HepG2 (cell line): ENCODE results near the gene VPS50. TPM values are rescaled to one million over a fixed set of nuclear protein-coding genes. Genes with fewer than 3 reads are reported as not detected.

Experiments used
- ATAC-seq: fragments of 200-7000 bp; cut with Tn5 transposase; 3 replicates; pipeline ENCODE4 v1.9.1; 2020; ENCODE audit warnings: mild to moderate bottlenecking, moderate library complexity
- Bru-seq: library from RNA; stranded (reverse); fragments of 400-500 nt; gene quantifications from one replicate; lab custom pipeline; 2021; lab: Mats Ljungman, UMichigan
- BruChase-seq, 2 experiments: library from RNA; stranded (reverse); fragments of 400-500 nt; gene quantifications; one replicate each; lab custom pipeline; 2021; lab: Mats Ljungman, UMichigan
- BruUV-seq: library from RNA; stranded (reverse); fragments of 400-500 nt; replicated peaks from 2 replicates; lab custom pipeline; 2021; lab: Mats Ljungman, UMichigan
- CTCF ChIA-PET: fragments of 300-600 bp; formaldehyde crosslinking; extraction: SDS; loops from one replicate; lab custom pipeline; 2021; ENCODE audit warnings: low total read pairs, inconsistent platforms, low intra/inter-chr PET ratio; lab: Yijun Ruan, JAX
- POLR2A ChIA-PET: fragments of 350-600 bp; sonication (Branson Sonifier 250); formaldehyde crosslinking; loops from one replicate; lab custom pipeline; 2020; ENCODE audit warnings: antibody characterized with exemption, inconsistent platforms; lab: Yijun Ruan, JAX
- DNase-seq: peaks from one replicate; pipeline ENCODE4 v3.0.0-alpha.2; 2015; ENCODE audit warnings: low spot score
- FAIRE-seq: peaks from 3 replicates; lab custom pipeline; 2011; peaks lifted over from hg19 to GRCh38; lab: Jason Lieb, UNC
- H2AFZ ChIP-seq: one replicate; pipeline ENCODE4 v1.6.1; 2011; ENCODE audit warnings: low read length, inconsistent platforms
- H3K27ac ChIP-seq: fragments of 300-600 bp; 3 replicates; pipeline ENCODE4 v1.8.0; 2011; ENCODE audit warnings: mixed run types, mild to moderate bottlenecking, mixed read lengths, low read length, inconsistent platforms; ENCODE audit not compliant: insufficient read depth; ENCODE audit errors: extremely low read length
- H3K27me3 ChIP-seq, 2 experiments: fragments of 200-600 bp in 1 of 2; 2 replicates in 1 of 2; 3 replicates in 1 of 2; pipeline versions ENCODE4 v1.6.0 to v1.8.0; 2011; ENCODE audit warnings: low read length in 2 of 2, mild to moderate bottlenecking in 2 of 2, moderate library complexity in 2 of 2, inconsistent platforms in 1 of 2; ENCODE audit not compliant: insufficient read depth in 2 of 2, control insufficient read depth in 1 of 2
- H3K36me3 ChIP-seq, 2 experiments: fragments of 200-600 bp in 1 of 2; replicated peaks in 1 of 2; 2 replicates in 1 of 2; 3 replicates in 1 of 2; pipeline versions ENCODE4 v1.5.1 to v1.8.0; 2011; ENCODE audit warnings: low read length in 2 of 2, inconsistent platforms in 1 of 2; ENCODE audit not compliant: insufficient read depth in 2 of 2, control insufficient read depth in 1 of 2
- H3K4me1 ChIP-seq: 2 replicates; pipeline ENCODE4 v1.5.1; 2012; ENCODE audit warnings: low read length, inconsistent platforms; ENCODE audit not compliant: insufficient read depth
- H3K4me2 ChIP-seq: 2 replicates; pipeline ENCODE4 v1.6.0; 2011; ENCODE audit warnings: low read depth, low read length, inconsistent platforms
- H3K4me3 ChIP-seq, 3 experiments: fragments of 200-600 bp in 1 of 3; sonication (generic), shearing (Covaris generic) in 1 of 3; replicated peaks in 1 of 3; 2 replicates each; pipeline ENCODE4 v1.5.1; 2011 to 2016; ENCODE audit warnings: low read length in 3 of 3, inconsistent platforms in 2 of 3, low read depth in 2 of 3, mild to moderate bottlenecking in 2 of 3, control low read depth in 1 of 3, mixed read lengths in 1 of 3; ENCODE audit not compliant: insufficient read depth in 1 of 3
- H3K79me2 ChIP-seq: one replicate; pipeline ENCODE4 v1.6.1; 2011; ENCODE audit warnings: low read length, inconsistent platforms; ENCODE audit not compliant: insufficient read depth
- H3K9ac ChIP-seq: 2 replicates; pipeline ENCODE4 v1.6.0; 2011; ENCODE audit warnings: mild to moderate bottlenecking, low read depth, low read length, inconsistent platforms; ENCODE audit not compliant: insufficient read depth
- H3K9me3 ChIP-seq: 2 replicates; pipeline ENCODE4 v1.5.1; 2012; ENCODE audit warnings: mild to moderate bottlenecking, low read length
- H4K20me1 ChIP-seq: 2 replicates; pipeline ENCODE4 v1.6.0; 2011; ENCODE audit warnings: inconsistent platforms, mild to moderate bottlenecking, low read length, moderate library complexity; ENCODE audit not compliant: insufficient read depth
- ASH2L ChIP-seq: fragments of 300-600, 200-600 bp; sonication (generic); IDR thresholded peaks from 2 replicates; pipeline ENCODE4 v1.7.0; 2017; ENCODE audit warnings: low read depth, mild to moderate bottlenecking, moderate library complexity, mixed read lengths, low read length; ENCODE audit not compliant: insufficient read length
- CHCHD3 ChIP-seq: sonication (generic); formaldehyde crosslinking; IDR thresholded peaks from 2 replicates; pipeline ENCODE4 v1.8.0; 2022; ENCODE audit warnings: mild to moderate bottlenecking, missing genetic modification reagents, moderate library complexity
- FLYWCH1 ChIP-seq: sonication (generic); formaldehyde crosslinking; IDR thresholded peaks from 2 replicates; pipeline ENCODE4 v1.8.1; 2023; ENCODE audit warnings: mild to moderate bottlenecking, missing genetic modification reagents
- JARID2 ChIP-seq: sonication (generic); formaldehyde crosslinking; IDR thresholded peaks from 2 replicates; pipeline ENCODE4 v1.8.1; 2023; ENCODE audit warnings: missing genetic modification reagents, inconsistent platforms; ENCODE audit not compliant: insufficient replicate concordance
- NBN ChIP-seq: fragments of 450-650 bp; conservative IDR thresholded peaks from 2 replicates; pipeline ENCODE4 v1.6.1; 2017
- TP53 ChIP-seq: sonication (generic); formaldehyde crosslinking; conservative IDR thresholded peaks from 2 replicates; pipeline ENCODE4 v1.4.0; 2020; ENCODE audit warnings: missing genetic modification reagents
- ZNF17 ChIP-seq: sonication (generic); formaldehyde crosslinking; IDR thresholded peaks from 2 replicates; pipeline ENCODE4 v1.5.0; 2020; ENCODE audit warnings: mild to moderate bottlenecking, missing genetic modification reagents
- ZNF232 ChIP-seq: sonication (generic); formaldehyde crosslinking; IDR thresholded peaks from 2 replicates; pipeline ENCODE4 v1.4.0; 2020; ENCODE audit warnings: missing genetic modification reagents, borderline replicate concordance
- WGBS: methylation state at CpG from one replicate; pipeline ENCODE4 v1.1.6; 2017; ENCODE audit warnings: low lambda C conversion rate; 5-methylcytosine and 5-hydroxymethylcytosine counted together
- in situ Hi-C: cut with HindIII; loops from 2 replicates; pipeline ENCODE4 v1.10.0; 2017; ENCODE audit warnings: low pct_unique_long_range_greater_than_20kb; ENCODE audit not compliant: extremely low pct_ligation_motif_present
- intact Hi-C: fragments of 100-400 bp; cut with micrococcal nuclease; formaldehyde crosslinking; loops from one replicate; pipeline ENCODE4 v1.10.0; 2022; ENCODE audit not compliant: unreplicated experiment
- long read RNA-seq, 2 experiments: library from RNA in 1 of 2; library from polyadenylated mRNA in 1 of 2; stranded (forward) in 1 of 2; unstranded in 1 of 2; transcript quantifications; one replicate each; pipeline ENCODE4 v2.0.0, GENCODE V29; 2019 to 2022
- polyA minus RNA-seq, 3 experiments: library from RNA; depleted of rRNA, polyadenylated mRNA; stranded (reverse); fragments of >200 nt; gene quantifications; 2 replicates each; pipeline ENCODE4 v1.2.3, GENCODE V29; 2011; ENCODE audit warnings: low replicate concordance in 1 of 3
- polyA plus RNA-seq, 8 experiments: library from polyadenylated mRNA; depleted of rRNA in 3 of 8; stranded (reverse) in 7 of 8; unstranded in 1 of 8; fragments of >200 nt; fragmentation: Illumina TruSeq in 4 of 8; extraction: Trizol in 4 of 8; gene quantifications; 2 replicates each; pipeline versions ENCODE4 v1.2.1 to v1.2.3, GENCODE V29; 2011 to 2016; ENCODE audit warnings: low read depth in 4 of 8, missing spikeins in 1 of 8, mixed read lengths in 1 of 8; ENCODE audit not compliant: insufficient read depth in 1 of 8
- total RNA-seq, 5 experiments: library from RNA; depleted of rRNA; stranded (reverse); fragments of >200 nt; fragmentation: Illumina TruSeq; extraction: Trizol; gene quantifications; 2 replicates each; pipeline ENCODE4 v1.2.3, GENCODE V29; 2016; ENCODE audit warnings: low read depth in 1 of 5
- TF ChIP-seq, protein P1 (sequence below), 2 experiments: sonication (generic) in 1 of 2; formaldehyde crosslinking in 1 of 2; IDR thresholded peaks; 2 replicates each; pipeline versions ENCODE4 v1.4.0 to v1.6.1; 2018 to 2020; ENCODE audit warnings: missing genetic modification reagents in 2 of 2, borderline replicate concordance in 1 of 2, low read depth in 1 of 2, mild to moderate bottlenecking in 1 of 2, missing biosample characterization in 1 of 2
- TF ChIP-seq, protein P2 (sequence below): sonication (generic); formaldehyde crosslinking; conservative IDR thresholded peaks from 2 replicates; pipeline ENCODE4 v1.8.1; 2023; ENCODE audit warnings: missing genetic modification reagents

VPS50 gene, protein sequence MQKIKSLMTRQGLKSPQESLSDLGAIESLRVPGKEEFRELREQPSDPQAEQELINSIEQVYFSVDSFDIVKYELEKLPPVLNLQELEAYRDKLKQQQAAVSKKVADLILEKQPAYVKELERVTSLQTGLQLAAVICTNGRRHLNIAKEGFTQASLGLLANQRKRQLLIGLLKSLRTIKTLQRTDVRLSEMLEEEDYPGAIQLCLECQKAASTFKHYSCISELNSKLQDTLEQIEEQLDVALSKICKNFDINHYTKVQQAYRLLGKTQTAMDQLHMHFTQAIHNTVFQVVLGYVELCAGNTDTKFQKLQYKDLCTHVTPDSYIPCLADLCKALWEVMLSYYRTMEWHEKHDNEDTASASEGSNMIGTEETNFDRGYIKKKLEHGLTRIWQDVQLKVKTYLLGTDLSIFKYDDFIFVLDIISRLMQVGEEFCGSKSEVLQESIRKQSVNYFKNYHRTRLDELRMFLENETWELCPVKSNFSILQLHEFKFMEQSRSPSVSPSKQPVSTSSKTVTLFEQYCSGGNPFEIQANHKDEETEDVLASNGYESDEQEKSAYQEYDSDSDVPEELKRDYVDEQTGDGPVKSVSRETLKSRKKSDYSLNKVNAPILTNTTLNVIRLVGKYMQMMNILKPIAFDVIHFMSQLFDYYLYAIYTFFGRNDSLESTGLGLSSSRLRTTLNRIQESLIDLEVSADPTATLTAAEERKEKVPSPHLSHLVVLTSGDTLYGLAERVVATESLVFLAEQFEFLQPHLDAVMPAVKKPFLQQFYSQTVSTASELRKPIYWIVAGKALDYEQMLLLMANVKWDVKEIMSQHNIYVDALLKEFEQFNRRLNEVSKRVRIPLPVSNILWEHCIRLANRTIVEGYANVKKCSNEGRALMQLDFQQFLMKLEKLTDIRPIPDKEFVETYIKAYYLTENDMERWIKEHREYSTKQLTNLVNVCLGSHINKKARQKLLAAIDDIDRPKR
- total RNA-seq (2016; rRNA removed; fragmentation: Illumina TruSeq; extraction: Trizol) (20.4 and 21.3 TPM in 2 replicates), polyA plus RNA-seq (2011; rRNA removed) (10.3 and 11.4 TPM in 2 replicates), polyA minus RNA-seq (2011; rRNA and poly(A)+ RNA removed; ENCODE audit: low replicate concordance) (12.8 and 25.8 TPM in 2 replicates), Bru-seq, nascent RNA (percentile 67 among the genes with signal in this experiment), BruChase-seq, experiment 1, labeled RNA remaining after a 6-hour chase (percentile 64 among the genes with signal in this experiment), BruChase-seq, experiment 2, labeled RNA remaining after a 2-hour chase (percentile 70 among the genes with signal in this experiment)
- total RNA-seq (2016; cell fraction: cytosol; rRNA removed; fragmentation: Illumina TruSeq; extraction: Trizol; ENCODE audit: low read depth), result 11.4 and 14.2 TPM in 2 replicates
- total RNA-seq (2016; cell fraction: insoluble cytoplasmic fraction; rRNA removed; fragmentation: Illumina TruSeq; extraction: Trizol), result 18.2 and 20.6 TPM in 2 replicates
- total RNA-seq (2016; cell fraction: membrane; rRNA removed; fragmentation: Illumina TruSeq; extraction: Trizol), result 10.5 and 11.0 TPM in 2 replicates
- 44.2 and 44.6 TPM in 2 replicates for total RNA-seq (2016; cell fraction: nucleus; rRNA removed; fragmentation: Illumina TruSeq; extraction: Trizol)
- 2.3 and 3.1 TPM in 2 replicates for polyA plus RNA-seq (2011; cell fraction: cytosol; rRNA removed)
- polyA plus RNA-seq (2011; cell fraction: nucleus; rRNA removed), result 11.7 and 13.9 TPM in 2 replicates
- 8.2 and 8.5 TPM in 2 replicates for polyA plus RNA-seq (2012)
- polyA plus RNA-seq (2016; cell fraction: cytosol; fragmentation: Illumina TruSeq; extraction: Trizol; ENCODE audit: low read depth), result 0.92 and 1.0 TPM in 2 replicates
- polyA plus RNA-seq (2016; cell fraction: insoluble cytoplasmic fraction; fragmentation: Illumina TruSeq; extraction: Trizol; ENCODE audit: low read depth), result 10.4 and 12.3 TPM in 2 replicates
- 1.7 and 1.9 TPM in 2 replicates for polyA plus RNA-seq (2016; cell fraction: membrane; fragmentation: Illumina TruSeq; extraction: Trizol; ENCODE audit: low read depth)
- 16.8 and 17.4 TPM in 2 replicates for polyA plus RNA-seq (2016; cell fraction: nucleus; fragmentation: Illumina TruSeq; extraction: Trizol; ENCODE audit: insufficient read depth, low read depth)
- polyA minus RNA-seq (2011; cell fraction: cytosol; rRNA and poly(A)+ RNA removed), result 5.2 and 13.8 TPM in 2 replicates
- 56.5 and 65.9 TPM in 2 replicates for polyA minus RNA-seq (2011; cell fraction: nucleus; rRNA and poly(A)+ RNA removed)
- long read RNA-seq, experiment 1, partial matches to known transcripts, result 1 of 2 reads
- long read RNA-seq, experiment 1, other reads (novel, unspliced or antisense), result 1 of 2 reads
- long read RNA-seq, experiment 2, partial matches to known transcripts, result 8 of 16 reads
- long read RNA-seq, experiment 2, other reads (novel, unspliced or antisense), result 8 of 16 reads

DNA sequence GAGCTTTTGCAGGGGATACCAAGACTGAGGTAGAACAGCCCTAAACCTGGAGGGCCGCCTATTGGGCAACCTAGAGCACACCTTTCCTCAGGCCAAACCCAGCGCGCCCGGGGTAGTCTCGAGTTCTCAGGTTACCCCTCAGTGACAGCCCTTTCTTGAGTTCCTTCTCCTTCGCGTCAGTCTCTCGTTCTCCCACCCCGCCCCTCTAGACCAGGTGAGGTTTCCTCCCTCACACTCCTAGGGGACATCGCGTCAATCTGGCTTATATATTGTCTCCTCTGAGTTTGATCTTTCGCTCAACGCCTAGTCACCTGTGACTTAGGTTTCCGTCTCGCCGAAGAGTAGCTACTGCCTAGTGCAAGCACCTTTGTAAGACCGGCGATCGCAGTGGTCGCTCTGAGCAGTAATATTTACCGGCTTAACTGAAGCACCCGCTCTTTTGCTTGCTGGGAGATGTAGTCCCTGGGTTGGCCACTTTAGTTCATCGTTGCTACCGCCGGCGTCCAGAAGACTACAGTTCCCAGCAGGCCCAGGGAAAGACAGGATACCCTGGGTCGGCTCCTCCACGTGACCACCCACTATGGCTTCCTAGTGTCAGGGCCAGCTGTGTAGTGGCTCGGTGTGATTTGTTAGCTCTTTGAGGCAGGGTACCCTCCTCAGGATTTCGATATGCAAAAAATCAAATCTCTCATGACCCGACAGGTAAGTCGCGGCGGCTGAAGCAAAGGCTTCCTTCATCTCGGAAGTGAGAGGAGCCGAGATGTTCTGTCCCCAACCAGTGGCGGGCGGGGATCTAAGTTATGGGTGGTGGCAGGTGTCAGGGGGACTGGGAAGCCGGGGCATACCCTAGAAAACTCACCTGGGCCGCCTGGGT, at the start of gene VPS50:
Gene VPS50 (plus strand): TSS at position 568 of the 874 bp plus-strand sequence. CDS start 102 bp downstream, at position 670.
- intact Hi-C loops, result no loop called here
- 1% methylated on average over 24 of the region's 40 CpGs for WGBS
- peaks cover 19% of the 10 kb centered on the region for H3K79me2 ChIP-seq
- ATAC-seq, result peak; percentile 99
- H3K4me3 ChIP-seq, result peak within 1 kb of the TSS; percentile 70 to 100 (median 80)
- DNase-seq, result peak; percentile 95
- H3K27me3 ChIP-seq, result no peaks in the 10 kb centered on the region; a peak in 1 of 5 replicates
- ChIA-PET CTCF (no interaction called here), POLR2A (interaction anchor here (1.0 to 1.1 kb wide), 3 partner anchors 13 to 703 kb away, joined by 3 to 6 read pairs (median 3); partner anchors contain the start of genes PEX1, RBM48 and SAMD9)
- BruUV-seq, result no TSS peak
- H2AFZ ChIP-seq, result peak within 1 kb of the TSS; percentile 94
- H4K20me1 ChIP-seq, result no peaks in the 10 kb centered on the region; the same call in 1 of the 2 replicates
- peaks cover 15% of the 10 kb centered on the region for H3K4me1 ChIP-seq
- peak; percentile 83 for FAIRE-seq
- no peaks in the 10 kb centered on the region for H3K9me3 ChIP-seq
- H3K9ac ChIP-seq, result peak within 1 kb of the TSS; percentile 78
- H3K36me3 ChIP-seq, result no peaks in the 10 kb centered on the region
- H3K4me2 ChIP-seq, result peak within 1 kb of the TSS; percentile 98
- in situ Hi-C loops, result no loop called here
- peak within 1 kb of the TSS; percentile 68 for H3K27ac ChIP-seq
- no peak for TF ChIP-seq FLYWCH1 (CRISPR knock-in tag)
- no peak for TF ChIP-seq NBN
- TF ChIP-seq ZNF17 (CRISPR knock-in tag), result no peak
- no peak for TF ChIP-seq CHCHD3
- TF ChIP-seq ASH2L, result peak; percentile 93
- TF ChIP-seq, protein P1, sequence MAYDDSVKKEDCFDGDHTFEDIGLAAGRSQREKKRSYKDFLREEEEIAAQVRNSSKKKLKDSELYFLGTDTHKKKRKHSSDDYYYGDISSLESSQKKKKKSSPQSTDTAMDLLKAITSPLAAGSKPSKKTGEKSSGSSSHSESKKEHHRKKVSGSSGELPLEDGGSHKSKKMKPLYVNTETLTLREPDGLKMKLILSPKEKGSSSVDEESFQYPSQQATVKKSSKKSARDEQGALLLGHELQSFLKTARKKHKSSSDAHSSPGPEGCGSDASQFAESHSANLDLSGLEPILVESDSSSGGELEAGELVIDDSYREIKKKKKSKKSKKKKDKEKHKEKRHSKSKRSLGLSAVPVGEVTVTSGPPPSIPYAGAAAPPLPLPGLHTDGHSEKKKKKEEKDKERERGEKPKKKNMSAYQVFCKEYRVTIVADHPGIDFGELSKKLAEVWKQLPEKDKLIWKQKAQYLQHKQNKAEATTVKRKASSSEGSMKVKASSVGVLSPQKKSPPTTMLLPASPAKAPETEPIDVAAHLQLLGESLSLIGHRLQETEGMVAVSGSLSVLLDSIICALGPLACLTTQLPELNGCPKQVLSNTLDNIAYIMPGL (CRISPR knock-in tag; IDR thresholded peaks at IDR 0.05; ENCODE audit: borderline replicate concordance in 1 of 2, low read depth in 1 of 2), result peak in 1 of 2 experiments; percentile 56; a peak in 2 of 4 replicates
- TF ChIP-seq TP53 (CRISPR knock-in tag), result no peak
- TF ChIP-seq JARID2 (CRISPR knock-in tag), result no peak
- TF ChIP-seq, protein P2, sequence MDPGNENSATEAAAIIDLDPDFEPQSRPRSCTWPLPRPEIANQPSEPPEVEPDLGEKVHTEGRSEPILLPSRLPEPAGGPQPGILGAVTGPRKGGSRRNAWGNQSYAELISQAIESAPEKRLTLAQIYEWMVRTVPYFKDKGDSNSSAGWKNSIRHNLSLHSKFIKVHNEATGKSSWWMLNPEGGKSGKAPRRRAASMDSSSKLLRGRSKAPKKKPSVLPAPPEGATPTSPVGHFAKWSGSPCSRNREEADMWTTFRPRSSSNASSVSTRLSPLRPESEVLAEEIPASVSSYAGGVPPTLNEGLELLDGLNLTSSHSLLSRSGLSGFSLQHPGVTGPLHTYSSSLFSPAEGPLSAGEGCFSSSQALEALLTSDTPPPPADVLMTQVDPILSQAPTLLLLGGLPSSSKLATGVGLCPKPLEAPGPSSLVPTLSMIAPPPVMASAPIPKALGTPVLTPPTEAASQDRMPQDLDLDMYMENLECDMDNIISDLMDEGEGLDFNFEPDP (CRISPR knock-in tag), result no peak
- no peak for TF ChIP-seq ZNF232
